GM21786 (cell line): ENCODE data around the gene HKDC1.
"Not testable (repeated sequence)": the region's sequence is repeated elsewhere in the genome, so short reads cannot be mapped to it uniquely, and the experiment has no call there.

ENCODE experiments used
- ATAC-seq: cut with Tn5 transposase; IDR thresholded peaks from one replicate; pipeline ENCODE4 v1.9.1; 2021; ENCODE audit not compliant: unreplicated experiment

The HKDC1 gene

DNA sequence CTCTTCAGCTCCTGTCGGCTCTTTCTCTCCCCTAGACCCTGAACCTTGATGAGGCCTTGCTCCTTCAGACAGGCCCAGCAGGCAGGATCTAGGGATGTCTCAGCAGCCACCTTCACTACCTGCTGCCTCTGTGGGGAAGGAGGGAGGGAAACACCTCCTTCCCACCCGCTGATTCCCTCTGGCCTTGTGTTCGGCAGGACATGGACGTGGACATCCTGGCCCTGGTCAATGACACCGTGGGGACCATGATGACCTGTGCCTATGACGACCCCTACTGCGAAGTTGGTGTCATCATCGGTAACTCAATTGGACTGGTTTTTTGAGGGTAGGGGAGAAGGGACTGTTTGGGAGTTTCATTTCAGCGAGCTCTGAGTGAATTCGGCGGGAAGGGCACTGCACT lies 20.3 kb downstream of the HKDC1 start:
- ATAC-seq, result no peak

DNA sequence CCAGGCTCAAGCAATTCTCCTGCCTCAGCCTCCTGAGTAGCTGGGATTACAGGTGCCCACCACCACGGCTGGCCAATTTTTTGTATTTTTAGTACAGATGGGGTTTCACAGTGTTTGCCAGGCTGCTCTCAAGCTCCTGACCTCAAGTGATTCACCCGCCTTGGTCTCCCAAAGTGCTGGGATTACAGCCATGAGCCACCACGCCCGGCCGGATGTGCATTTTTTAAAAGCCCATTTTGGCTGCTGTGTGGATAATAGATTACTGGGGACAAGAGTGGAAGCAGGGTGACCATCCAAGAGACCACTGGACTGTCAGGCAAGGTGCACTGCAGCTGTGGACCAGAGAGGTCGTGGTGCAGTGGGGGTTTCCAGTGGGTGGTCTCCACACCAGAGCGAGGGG lies 21.4 kb downstream of the HKDC1 start:
- no peak for ATAC-seq

DNA sequence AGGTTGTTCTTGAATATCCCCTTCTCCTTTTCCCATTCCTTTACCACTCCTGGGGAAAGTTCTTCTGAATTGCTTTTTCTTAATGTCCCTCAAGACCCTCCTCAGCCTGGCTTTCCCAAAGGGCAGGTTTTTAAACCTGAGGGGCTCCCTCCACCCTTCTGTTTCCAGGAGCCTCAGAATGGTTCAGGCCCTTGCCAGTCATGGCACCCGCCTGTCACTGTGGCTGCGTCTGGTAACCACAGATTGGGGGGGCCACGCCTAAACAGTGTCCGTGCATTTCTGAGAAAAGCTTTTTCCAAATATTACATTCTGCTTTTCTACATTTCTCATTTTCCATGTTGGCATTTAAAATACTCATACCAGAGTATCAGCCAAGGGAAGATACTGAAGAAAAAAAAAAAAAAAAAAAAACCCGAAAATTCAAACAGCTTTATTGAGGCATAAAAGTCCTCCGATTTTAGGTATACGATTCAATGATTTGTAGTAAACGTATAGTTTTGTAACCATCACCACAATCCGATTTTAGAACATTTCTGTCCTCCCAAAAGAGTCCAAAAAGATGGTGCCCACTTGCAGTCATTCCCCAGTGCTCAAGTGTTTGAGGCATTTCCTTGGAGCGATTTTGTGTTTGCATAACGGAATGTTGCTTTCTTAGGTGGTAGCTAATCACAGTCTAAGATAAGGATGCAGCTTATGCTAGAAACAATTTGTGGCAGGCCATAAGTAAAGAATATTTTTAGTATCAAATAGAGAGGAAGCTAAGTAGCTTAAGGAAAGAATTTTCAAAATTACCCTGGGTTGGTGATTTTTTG lies 22.1 kb downstream of the HKDC1 start:
- no peak for ATAC-seq

DNA sequence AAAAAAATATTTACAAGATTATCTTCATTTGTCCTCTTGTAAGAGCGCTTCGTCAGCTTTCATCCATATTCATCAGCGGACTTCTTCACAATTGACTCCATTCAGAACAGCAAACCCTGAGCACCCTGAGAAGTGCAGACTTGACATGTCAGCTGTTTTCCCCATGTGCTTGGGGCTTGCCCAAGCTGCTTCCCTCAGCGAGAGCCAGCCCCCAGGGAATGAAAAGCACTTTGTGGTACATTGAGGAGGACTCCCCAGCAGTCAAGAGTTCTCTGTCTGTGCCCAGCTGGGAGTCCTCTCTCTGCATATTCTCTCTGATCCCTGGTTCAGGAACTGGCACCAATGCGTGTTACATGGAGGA lies 22.7 kb downstream of the HKDC1 start:
- no peak for ATAC-seq

DNA sequence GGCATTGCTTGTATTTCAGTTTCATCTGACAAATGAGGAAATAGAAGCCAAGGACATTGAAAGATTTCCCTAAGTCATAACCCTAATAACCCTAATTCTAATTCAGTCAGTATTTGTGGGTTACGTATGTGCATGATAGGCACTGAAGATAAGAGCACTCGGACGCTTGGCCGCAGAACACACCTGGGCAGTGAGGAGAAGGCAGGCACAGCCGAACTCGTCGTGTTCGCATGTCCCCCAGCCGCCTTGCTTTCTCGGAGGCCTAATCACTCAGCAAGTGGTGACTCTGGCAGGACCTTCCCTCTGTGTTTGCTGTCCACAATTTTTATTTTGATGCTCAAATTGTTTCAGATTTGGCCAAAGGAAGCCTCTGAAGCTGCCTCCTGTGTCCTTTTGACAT lies 23.7 kb downstream of the HKDC1 start:
- no peak for ATAC-seq

DNA sequence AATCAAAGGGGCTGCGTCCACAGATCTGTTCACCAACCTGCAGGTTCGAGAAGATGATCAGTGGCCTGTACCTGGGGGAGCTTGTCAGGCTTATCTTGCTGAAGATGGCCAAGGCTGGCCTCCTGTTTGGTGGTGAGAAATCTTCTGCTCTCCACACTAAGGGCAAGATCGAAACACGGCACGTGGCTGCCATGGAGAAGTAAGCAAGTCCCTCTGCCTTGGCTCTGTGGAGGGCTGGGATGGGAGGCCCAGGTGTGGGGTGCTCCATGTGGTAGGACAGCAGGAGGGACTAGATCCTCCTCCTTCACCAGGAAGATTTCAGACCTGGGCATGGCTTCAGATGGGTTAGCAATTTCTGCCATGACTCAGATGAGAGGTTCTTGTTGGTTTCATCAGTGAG lies 25.9 kb downstream of the HKDC1 start:
- ATAC-seq, result no peak

DNA sequence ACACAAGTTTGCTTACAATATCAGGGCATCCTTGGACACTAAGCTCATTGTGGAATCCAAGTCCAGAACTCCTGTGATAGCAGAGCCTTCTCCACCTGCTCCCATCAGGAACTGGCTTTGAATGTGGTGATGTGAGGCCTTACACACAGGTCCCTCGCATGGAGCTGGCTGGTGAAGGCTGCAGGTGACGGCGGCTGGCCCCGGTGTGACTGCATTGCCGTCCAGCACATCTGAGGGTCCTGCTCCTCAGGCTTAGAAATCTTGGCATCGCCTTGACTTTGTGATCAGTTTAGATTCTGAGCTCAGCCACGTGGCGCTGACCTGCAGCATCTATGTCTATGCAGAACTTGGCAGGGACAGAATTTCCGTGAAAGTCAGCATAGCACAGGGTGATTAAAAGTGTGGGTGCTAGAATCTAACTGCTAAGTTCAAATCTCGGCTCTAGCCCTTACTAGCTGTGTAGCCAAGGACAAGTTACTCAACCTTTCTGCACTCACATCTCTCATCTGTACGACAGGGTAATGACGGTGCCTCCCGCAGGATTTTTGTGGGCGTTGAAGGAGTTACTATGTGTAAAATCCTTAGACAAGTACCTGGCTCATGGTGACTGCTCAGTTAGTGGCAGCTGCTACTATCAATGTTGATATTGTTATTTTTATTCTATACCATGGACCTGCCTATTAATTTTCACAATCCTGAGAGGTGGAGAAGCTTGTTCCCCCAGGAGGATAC lies 26.6 kb downstream of the HKDC1 start:
- no peak for ATAC-seq

DNA sequence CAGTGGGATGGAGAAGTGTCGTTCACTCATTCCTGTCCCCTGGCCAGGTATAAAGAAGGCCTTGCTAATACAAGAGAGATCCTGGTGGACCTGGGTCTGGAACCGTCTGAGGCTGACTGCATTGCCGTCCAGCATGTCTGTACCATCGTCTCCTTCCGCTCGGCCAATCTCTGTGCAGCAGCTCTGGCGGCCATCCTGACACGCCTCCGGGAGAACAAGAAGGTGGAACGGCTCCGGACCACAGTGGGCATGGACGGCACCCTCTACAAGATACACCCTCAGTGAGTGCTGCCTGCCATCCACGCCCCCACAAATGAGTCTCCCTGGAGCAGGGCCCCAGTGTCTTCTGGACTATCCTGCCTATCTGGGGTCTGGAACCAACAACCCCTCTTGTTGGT lies 27.2 kb downstream of the HKDC1 start:
- ATAC-seq, result no peak

DNA sequence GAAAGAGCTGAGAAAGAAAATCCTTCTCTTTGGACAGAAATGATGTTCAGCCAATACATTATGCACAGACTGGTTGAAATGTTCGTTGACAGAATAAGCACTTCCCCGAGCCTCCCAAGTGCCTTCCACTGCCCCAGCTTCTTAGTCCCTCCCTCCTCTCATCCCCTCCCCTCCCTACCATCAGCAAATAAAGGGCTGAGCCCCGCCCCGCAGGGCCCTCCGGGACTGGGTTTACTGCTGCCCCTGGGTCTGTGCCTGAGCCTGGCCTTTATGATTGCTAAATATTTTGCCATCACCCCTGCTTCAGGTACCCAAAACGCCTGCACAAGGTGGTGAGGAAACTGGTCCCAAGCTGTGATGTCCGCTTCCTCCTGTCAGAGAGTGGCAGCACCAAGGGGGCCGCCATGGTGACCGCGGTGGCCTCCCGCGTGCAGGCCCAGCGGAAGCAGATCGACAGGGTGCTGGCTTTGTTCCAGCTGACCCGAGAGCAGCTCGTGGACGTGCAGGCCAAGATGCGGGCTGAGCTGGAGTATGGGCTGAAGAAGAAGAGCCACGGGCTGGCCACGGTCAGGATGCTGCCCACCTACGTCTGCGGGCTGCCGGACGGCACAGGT lies 28.1 kb downstream of the HKDC1 start:
- no peak for ATAC-seq

DNA sequence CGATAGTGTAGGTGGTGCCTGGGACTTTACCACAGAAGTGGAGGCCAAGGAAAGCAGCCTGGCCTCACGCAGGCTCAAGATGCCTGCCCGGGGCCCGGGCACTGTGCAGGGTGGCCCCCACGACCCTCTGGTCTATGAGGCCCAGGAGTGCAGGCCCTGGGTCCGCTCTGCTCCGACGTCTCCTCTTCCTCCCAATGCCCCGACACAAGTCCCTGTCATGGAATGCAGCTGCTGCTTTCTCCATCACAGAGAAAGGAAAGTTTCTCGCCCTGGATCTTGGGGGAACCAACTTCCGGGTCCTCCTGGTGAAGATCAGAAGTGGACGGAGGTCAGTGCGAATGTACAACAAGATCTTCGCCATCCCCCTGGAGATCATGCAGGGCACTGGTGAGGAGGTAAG lies 29.9 kb downstream of the HKDC1 start:
- no peak for ATAC-seq

DNA sequence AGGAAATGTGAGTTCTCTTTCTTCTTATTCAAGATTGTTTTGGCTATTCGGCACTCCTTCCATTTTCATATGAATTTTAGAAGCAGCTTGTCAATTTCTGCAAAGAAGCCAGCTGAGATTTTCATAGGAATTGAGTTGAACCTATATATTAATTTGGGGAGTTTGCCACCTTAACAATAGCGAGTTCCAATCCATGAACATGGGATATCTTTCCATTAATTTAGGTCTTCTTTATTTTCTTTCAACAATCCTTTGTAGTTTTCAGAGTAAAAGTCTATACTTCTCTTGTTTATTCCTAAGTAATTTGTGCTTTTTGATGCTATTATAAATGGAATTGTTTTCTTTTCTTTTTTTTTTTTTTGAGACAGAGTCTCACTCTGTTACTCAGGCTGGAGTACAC lies 31.3 kb downstream of the HKDC1 start:
- ATAC-seq, result not testable (repeated sequence)

DNA sequence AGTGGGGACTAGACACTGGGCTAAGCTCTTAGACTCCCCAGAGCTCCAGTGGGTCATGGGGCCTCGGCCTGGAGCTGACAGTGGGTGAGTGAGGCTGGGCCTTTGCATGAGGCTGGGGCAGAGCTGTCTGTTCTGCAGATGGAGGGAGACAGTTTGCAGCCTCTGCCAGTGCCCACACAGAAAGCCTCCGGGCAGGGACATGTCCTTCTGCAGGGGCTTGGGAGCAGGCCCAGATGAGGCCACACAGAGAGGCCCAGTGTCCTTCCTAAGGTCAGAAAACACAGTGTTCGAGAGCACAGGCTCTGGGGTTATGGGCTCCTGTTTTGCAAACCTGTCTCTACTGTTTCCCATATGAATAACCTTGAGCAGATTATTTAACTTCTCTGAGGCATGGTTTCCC lies 33.0 kb downstream of the HKDC1 start:
- ATAC-seq, result no peak

DNA sequence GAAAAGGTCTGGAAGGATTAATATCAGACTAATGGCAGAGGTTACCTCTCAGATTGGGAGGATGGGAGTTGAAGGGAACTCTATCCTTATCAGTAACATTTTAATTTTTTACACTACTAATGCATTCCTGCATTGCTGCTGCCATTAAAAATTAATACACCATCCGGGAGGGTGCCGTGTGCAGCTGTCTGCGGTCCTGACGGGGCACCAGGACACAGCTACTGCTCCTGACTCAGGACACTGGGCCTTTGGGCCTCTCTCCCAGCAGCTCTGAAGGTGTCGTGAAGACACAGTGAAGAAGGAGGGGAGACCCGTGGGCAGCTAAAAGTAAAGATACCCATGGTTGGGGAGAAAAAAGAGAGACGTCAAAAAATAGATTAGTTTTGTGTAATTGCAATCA lies 34.7 kb downstream of the HKDC1 start:
- ATAC-seq, result no peak

DNA sequence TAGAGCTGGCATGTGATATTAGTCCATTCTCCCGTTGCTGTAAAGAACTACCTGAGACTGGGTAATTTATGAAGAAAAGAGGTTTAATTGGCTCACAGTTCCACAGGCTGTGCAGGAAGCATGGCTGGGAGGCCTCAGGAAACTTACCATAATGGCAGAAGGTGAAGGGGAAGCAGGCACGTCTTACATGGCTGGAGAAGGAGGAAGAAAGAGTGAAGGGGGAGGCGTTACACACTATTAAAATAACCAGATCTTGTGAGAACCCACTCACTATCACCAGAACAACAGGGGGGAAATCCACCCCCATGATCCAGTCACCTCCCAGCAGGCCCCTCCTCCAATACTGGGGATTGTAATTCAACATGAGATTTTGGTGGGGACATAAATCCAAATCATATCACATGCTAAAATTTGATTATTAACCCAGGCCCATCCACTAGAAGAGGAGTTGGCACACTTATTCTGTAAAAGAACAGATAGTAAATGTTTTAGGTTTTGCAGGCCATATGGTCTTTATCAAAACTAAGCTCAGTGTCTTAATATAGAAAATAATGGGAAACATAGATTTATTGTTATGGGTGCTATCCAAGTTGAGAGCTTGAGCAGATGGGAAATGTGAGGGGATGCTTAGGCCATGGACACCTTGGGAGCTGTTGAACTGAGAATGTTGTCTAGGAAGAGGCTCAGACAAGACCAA lies 39.6 kb downstream of the HKDC1 start:
- no peak for ATAC-seq

DNA sequence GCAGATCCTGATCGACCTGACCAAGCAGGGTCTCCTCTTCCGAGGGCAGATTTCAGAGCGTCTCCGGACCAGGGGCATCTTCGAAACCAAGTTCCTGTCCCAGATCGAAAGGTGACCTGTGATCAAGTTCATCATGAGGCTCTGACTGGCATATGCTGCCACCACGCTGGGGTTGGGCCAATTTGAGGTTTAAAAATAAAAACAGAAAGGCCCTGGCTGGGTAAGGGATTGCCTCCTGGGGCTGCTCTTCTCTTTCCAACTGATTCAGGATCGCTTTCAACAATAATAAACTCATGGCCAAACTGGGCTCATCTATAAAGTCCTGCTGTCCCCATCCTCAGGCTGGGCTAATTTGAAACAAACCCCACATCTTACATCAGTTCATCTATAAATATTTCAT lies 41.1 kb downstream of the HKDC1 start:
- no peak for ATAC-seq

DNA sequence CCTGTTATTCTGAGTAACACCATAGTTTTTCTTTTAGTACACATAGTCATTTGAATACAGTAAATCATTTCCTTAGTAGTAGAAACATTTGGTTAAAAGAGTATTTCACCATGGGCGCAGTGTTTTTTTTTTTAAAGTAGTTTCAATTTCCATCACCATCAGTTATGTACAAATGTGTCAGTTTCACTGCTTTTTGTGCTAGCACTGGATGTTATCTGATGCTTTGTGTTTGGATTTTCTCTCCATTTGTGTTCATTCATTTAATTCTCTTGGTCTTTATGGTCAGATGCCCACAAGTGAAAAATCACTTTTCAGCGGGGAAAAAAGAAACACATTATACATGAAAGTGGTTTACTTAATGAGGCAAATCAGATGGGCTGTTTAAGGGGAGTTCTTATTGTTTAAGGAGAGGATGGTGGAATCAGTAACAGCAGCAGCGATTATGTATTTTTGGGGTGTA lies 42.2 kb downstream of the HKDC1 start:
- no peak for ATAC-seq

DNA sequence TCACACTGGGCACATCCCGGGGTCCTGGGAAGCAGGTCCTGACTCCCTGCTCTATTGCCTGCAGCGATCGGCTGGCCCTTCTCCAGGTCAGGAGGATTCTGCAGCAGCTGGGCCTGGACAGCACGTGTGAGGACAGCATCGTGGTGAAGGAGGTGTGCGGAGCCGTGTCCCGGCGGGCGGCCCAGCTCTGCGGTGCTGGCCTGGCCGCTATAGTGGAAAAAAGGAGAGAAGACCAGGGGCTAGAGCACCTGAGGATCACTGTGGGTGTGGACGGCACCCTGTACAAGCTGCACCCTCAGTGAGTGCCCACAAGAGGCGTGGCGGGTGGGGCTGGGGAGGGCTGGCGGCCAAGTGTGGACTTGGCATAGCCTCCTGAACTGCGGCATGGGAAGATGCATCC lies 45.4 kb downstream of the HKDC1 start:
- ATAC-seq, result no peak

DNA sequence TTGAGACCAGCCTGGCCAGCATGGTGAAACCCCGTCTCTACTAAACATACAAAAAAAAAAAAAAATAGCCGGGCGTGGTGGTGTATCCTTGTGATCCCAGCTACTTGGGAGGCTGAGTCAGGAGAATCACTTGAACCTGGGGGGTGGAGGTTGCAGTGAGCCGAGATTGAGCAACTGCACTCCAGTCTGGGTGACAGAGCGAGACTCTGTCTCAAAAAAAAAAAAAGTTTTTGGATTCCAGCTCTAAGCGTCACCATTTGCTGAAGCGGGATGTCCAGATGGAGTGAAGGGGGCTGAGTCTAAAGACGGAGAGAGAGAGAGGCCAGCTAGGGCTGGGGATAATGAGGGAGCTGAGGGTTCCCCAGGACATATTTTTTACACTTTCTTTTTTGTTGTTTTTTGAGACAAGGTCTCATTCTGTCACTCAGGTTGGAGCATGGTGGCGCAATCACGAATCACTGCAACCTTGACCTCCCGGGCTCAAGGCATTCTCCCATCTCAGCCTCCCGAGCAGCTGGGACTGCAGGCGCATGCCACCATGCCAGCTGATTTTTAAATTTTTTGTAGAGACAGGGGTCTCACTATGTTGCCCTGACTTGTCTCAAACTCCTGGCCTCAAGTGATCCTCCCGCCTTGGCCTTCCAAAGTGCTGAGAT lies 48.8 kb downstream of the HKDC1 start:
- ATAC-seq, result no peak

DNA sequence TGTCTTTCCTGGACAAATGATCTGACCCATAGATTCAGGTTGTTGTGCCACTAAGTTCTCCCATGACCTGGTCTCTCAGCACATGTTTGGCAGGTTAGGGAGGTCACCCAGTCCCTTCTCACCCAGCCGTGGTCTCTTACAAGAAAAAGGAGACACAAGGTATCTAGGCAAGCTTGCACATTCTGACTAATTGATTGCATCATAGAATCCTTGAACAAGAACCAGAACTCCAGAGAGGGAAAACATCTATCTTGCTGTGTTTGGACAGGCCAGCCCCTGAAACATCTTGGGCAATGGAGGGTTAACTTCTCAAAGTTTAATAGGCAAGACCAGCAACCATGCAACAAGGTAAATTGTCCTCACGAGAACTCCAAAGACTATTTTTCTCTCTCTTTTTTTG lies 49.6 kb downstream of the HKDC1 start:
- ATAC-seq, result no peak

DNA sequence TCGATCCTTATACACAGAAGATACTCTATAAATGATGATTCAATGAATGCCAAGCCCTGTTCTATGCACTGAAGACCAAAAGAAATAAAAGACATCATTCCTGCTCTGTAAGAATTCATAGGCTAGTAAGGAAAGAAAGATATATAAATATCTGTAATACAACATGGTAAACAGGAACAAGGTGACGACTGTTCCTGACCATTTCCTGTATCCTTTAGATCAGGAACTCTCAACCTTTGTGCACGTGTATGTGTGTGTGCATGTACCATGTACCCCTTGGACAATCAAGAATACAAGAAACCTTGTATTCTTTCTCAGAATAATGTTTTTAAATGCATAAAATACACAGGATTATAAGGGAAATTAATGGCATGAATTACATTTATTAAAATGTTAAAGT lies 50.9 kb downstream of the HKDC1 start:
- no peak for ATAC-seq

DNA sequence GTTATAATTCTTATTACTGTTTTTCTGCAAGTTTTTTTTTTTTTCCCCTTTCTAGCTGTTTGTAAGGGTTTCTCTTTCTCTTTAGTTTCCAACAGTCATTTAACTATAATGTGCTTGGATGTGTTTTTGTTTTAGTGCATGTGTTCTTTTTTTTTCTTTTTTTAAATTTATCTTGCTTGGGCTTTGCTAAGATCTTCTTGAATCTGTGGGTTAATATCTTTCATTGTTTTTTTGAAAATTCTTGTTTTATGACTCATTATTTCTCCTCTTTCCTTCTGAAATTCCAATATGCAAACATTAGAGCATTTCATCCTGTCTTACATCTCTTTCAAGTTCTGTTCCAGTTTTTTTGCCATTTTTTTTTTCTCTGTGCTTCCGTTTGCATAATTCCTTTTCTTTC lies 52.5 kb downstream of the HKDC1 start:
- ATAC-seq, result no peak
